Activated CD8-positive, alpha-beta T cell treated with anti-CD3 and anti-CD28 coated beads, Interleukin-2, amount 10 ng/mL, durations not matched to agents 7 days and 5 days (primary cell): ENCODE measurements around the gene MAGED4. TPM values are rescaled to one million over a fixed set of nuclear protein-coding genes. Genes with fewer than 3 reads are reported as not detected.
"Not testable (repeated sequence)": the region's sequence is repeated elsewhere in the genome, so short reads cannot be mapped to it uniquely, and the experiment has no call there.

Experiments used
- ATAC-seq: fragments of 150-1000 bp; cut with Tn5 transposase; one replicate; pipeline ENCODE4 v1.10.0; 2021; ENCODE audit warnings: moderate library complexity
- CTCF ChIA-PET: fragments of 350-600 bp; sonication (Branson Sonifier 250); formaldehyde crosslinking; loops from one replicate; lab custom pipeline; 2021; ENCODE audit warnings: antibody characterized with exemption; lab: Charles Lee
- POLR2A ChIA-PET: fragments of 350-600 bp; sonication (Branson Sonifier 250); formaldehyde crosslinking; loops from one replicate; lab custom pipeline; 2021; ENCODE audit warnings: antibody characterized with exemption; lab: Charles Lee
- DNase-seq: peaks from one replicate; pipeline ENCODE4 v3.0.0-alpha.2; 2020
- H3K27ac Mint-ChIP-seq: one replicate; pipeline ENCODE4 v1.8.0; 2021; ENCODE audit warnings: mild to moderate bottlenecking, mixed read lengths
- H3K27me3 Mint-ChIP-seq: one replicate; pipeline ENCODE4 v1.8.0; 2021; ENCODE audit warnings: low read depth, mixed read lengths
- H3K36me3 Mint-ChIP-seq: one replicate; pipeline ENCODE4 v1.8.0; 2021; ENCODE audit warnings: low read depth, mixed read lengths
- H3K4me1 Mint-ChIP-seq: one replicate; pipeline ENCODE4 v1.8.0; 2021; ENCODE audit warnings: low read depth, mixed read lengths
- H3K4me3 Mint-ChIP-seq: one replicate; pipeline ENCODE4 v1.8.0; 2021; ENCODE audit warnings: mild to moderate bottlenecking, mixed read lengths
- H3K9me3 Mint-ChIP-seq: one replicate; pipeline ENCODE4 v1.8.0; 2022; ENCODE audit warnings: mixed read lengths; ENCODE audit not compliant: insufficient read depth
- total RNA-seq, 2 experiments: library from RNA; stranded (reverse); gene quantifications; one replicate each; pipeline ENCODE4 v1.2.3, GENCODE V29; 2021

The MAGED4 gene, protein sequence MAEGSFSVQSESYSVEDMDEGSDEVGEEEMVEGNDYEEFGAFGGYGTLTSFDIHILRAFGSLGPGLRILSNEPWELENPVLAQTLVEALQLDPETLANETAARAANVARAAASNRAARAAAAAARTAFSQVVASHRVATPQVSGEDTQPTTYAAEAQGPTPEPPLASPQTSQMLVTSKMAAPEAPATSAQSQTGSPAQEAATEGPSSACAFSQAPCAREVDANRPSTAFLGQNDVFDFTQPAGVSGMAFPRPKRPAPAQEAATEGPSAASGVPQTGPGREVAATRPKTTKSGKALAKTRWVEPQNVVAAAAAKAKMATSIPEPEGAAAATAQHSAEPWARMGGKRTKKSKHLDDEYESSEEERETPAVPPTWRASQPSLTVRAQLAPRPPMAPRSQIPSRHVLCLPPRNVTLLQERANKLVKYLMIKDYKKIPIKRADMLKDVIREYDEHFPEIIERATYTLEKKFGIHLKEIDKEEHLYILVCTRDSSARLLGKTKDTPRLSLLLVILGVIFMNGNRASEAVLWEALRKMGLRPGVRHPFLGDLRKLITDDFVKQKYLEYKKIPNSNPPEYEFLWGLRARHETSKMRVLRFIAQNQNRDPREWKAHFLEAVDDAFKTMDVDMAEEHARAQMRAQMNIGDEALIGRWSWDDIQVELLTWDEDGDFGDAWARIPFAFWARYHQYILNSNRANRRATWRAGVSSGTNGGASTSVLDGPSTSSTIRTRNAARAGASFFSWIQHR
- 1 to 10 TPM in 1 of 2 experiments, under 1 TPM in 1; 0.13 to 1.9 TPM for total RNA-seq

DNA sequence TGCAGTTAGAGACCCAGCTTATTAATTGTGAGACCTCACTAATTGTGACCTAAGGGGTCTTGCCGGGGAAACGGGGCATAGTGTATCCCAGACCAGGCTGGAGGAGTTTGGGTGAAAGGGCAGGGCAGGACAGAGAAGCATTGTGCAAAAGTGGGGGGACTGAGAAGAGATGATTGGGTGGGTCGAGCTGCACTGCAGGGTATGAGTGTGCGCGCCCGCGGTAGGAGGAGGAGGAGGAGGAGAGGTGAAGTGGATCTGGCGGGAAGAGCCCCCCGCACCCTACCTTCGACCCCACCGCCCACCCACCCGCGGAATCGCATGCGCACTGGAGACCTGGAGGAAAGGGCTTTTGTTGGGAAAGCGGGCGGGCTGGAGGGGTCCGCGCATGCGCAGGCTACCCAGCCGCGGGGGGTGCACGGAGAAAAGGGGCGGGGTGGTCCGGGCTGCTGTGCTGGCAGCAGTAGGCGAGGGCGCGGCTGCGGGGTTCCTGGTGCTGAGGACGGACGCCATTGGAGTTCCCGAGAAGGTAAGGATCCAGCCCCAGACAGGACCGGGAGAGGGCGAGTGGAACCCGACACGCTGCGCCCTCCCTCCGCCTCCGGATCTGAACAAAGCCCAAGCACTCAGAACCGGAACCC, at the start of gene MAGED4:
Gene MAGED4, plus strand, starts transcription at position 449 of the 638 bp plus-strand sequence. CDS start 1,035 bp downstream, outside the sequence.
- H3K36me3 Mint-ChIP-seq, DNase-seq, H3K9me3 Mint-ChIP-seq, CTCF ChIA-PET, H3K27ac Mint-ChIP-seq, H3K4me1 Mint-ChIP-seq, POLR2A ChIA-PET, H3K4me3 Mint-ChIP-seq, H3K27me3 Mint-ChIP-seq: not testable (repeated sequence)
- peak; percentile 44 for ATAC-seq

DNA sequence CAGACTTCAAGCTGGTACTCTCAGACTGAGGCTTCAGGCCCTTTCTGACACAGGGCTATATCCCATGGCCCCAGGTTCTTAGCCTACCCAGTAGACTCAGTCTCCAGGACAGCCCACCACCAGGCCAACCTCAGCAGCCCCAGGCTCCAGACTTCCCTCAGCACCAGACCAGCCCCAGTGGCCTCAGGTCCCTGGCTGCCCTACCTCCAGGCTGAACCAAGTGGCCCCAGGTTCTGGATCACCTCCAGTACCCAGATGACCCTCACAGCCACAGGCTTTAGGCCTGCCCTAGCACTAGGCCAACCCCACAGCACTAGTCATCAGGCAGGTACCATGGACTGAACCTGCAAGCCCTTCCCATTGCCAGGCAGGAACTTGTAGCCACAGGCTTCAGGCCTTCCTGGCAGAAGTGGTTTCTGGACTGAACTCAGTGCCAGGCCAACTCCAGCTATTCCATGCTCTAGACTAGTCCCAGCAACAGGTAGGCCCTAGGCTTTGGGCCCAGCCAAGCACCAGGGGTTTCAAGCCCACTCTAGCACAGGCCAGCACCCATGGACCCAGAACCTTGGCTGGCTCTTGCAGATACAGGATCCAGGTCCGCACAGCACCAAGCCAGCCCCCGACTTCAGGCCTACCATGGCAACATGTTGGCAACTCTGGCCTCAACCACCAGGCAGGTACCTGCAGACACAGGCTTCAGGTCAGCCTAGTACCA, 45.7 kb upstream of the MAGED4 start:
- ChIA-PET POLR2A (no interaction called here), CTCF (no interaction called here)
- H3K27ac Mint-ChIP-seq = no peak overlapping the region

DNA sequence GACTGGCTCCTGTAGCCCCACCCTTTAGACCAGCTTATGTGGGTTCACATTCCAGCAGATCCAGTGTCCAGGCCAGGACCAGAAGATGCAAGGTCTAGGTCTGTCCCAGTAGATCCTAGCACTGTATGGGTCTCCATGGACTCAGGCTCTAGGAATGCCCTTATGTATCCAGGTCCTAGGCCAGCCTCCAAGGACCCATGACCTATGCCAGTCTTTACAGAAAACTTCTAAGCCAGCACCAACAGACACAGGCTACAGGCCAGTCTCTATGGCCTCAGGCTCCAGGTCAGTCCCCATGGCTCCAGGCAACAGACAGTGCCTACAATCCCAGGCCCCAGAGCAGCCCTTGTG, 45.2 kb upstream of the MAGED4 start:
- Mint-ChIP-seq H3K4me1 (no peaks in the 10 kb centered on the region), H3K9me3 (no peaks in the 10 kb centered on the region), H3K27ac (no peak overlapping the region), H3K36me3 (no peaks in the 10 kb centered on the region), H3K27me3 (no peaks in the 10 kb centered on the region), H3K4me3 (no peak overlapping the region)
- ATAC-seq (no peak), DNase-seq (no peak)
- POLR2A ChIA-PET = no interaction called here
- CTCF ChIA-PET = no interaction called here

More for the DNA sequence above, 45.7 kb upstream of the MAGED4 start:
- Mint-ChIP-seq H3K4me1 (no peaks in the 10 kb centered on the region), H3K9me3 (no peaks in the 10 kb centered on the region), H3K36me3 (no peaks in the 10 kb centered on the region), H3K4me3 (no peak overlapping the region), H3K27me3 (no peaks in the 10 kb centered on the region)
- ATAC-seq (no peak), DNase-seq (no peak)

DNA sequence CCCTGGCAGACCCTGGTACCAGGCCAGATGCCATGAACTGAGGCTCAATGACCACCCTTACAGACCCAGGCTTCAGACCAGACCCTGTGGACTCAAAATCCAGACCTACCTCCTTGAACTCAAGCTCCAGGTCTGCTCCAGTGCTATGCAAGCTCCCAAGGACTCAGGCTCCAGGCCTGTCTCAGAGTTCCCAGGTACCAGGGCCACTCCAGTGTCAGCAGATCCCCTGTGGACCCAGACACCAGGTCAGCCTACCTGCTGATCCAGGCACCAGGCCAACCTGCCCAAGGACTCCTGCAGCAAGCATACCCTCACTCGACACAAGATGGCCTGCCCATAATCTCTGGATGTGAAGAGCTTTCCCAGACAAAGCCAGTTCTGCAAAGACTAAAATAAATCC, 44.7 kb upstream of the MAGED4 start:
- no peak overlapping the region for H3K4me3 Mint-ChIP-seq

DNA sequence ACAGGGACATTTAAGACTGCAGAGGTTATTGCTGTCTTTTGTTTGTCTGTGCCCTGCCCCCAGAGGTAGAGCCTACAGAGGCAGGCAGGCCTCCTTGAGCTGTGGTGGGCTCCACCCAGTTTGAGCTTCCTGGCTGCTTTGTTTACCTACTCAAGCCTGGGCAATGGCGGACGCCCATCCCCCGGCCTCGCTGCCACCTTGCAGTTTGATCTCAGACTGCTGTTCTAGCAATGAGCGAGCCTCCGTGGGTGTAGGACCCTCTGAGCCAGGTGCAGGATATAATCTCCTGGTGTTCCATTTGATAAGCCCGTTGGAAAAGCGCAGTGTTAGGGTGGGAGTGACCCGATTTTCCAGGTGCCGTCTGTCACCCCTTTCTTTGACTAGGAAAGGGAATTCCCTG, 34.0 kb upstream of the MAGED4 start:
- H3K9me3 Mint-ChIP-seq, ATAC-seq, H3K4me1 Mint-ChIP-seq, H3K27me3 Mint-ChIP-seq, DNase-seq, H3K36me3 Mint-ChIP-seq, H3K27ac Mint-ChIP-seq, H3K4me3 Mint-ChIP-seq, CTCF ChIA-PET: not testable (repeated sequence)
- POLR2A ChIA-PET = interaction anchor here (0.6 kb wide), 2 partner anchors 256 to 283 kb away, joined by 3 to 4 read pairs; no protein-coding TSS in a partner anchor

More for the DNA sequence above, 44.7 kb upstream of the MAGED4 start:
- POLR2A ChIA-PET = no interaction called here
- DNase-seq = no peak
- ATAC-seq = no peak
- CTCF ChIA-PET = interaction anchor here (1.1 kb wide), 1 partner anchor 12 kb away, joined by 4 read pairs; no protein-coding TSS in a partner anchor
- H3K27ac Mint-ChIP-seq = no peak overlapping the region
- no peaks in the 10 kb centered on the region for H3K36me3 Mint-ChIP-seq
- no peaks in the 10 kb centered on the region for H3K9me3 Mint-ChIP-seq
- no peaks in the 10 kb centered on the region for H3K4me1 Mint-ChIP-seq
- no peaks in the 10 kb centered on the region for H3K27me3 Mint-ChIP-seq

DNA sequence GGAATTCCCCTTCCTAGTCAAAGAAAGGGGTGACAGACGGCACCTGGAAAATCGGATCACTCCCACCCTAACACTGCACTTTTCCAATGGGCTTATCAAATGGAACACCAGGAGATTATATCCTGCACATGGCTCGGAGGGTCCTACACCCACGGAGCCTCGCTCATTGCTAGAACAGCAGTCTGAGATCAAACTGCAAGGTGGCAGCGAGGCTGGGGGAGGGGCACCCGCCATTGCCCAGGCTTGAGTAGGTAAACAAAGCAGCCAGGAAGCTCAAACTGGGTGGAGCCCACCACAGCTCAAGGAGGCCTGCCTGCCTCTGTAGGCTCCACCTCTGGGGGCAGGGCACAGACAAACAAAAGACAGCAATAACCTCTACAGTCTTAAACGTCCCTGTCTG, 24.5 kb upstream of the MAGED4 start:
- H3K4me3 Mint-ChIP-seq, ATAC-seq, POLR2A ChIA-PET, H3K9me3 Mint-ChIP-seq, H3K36me3 Mint-ChIP-seq, H3K4me1 Mint-ChIP-seq, CTCF ChIA-PET, DNase-seq, H3K27ac Mint-ChIP-seq, H3K27me3 Mint-ChIP-seq: not testable (repeated sequence)

DNA sequence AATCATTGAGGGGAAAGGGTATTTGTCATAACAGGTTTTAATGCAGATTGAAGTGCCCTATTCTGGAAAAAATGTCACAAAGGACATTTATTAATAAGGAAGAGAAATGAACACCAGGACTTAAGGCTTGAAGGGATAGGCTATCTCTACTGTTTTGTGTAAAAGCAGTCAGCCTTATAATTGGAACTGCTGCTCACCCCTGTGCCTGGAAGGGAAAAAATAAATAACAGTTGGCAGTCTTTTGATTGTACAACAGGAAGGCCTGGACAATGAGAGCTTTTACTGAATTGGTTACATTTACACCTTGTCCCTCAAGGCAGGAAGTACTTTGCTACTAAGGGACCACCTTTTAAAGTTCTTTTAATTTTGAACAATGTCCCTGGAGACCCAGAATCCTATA, 17.8 kb upstream of the MAGED4 start:
- ChIA-PET CTCF (no interaction called here), POLR2A (no interaction called here)
- no peak overlapping the region for H3K4me3 Mint-ChIP-seq
- no peaks in the 10 kb centered on the region for H3K4me1 Mint-ChIP-seq
- no peaks in the 10 kb centered on the region for H3K36me3 Mint-ChIP-seq
- DNase-seq = no peak
- peaks cover 3% of the 10 kb centered on the region for H3K27me3 Mint-ChIP-seq
- no peak overlapping the region for H3K27ac Mint-ChIP-seq
- H3K9me3 Mint-ChIP-seq = no peaks in the 10 kb centered on the region
- no peak for ATAC-seq

DNA sequence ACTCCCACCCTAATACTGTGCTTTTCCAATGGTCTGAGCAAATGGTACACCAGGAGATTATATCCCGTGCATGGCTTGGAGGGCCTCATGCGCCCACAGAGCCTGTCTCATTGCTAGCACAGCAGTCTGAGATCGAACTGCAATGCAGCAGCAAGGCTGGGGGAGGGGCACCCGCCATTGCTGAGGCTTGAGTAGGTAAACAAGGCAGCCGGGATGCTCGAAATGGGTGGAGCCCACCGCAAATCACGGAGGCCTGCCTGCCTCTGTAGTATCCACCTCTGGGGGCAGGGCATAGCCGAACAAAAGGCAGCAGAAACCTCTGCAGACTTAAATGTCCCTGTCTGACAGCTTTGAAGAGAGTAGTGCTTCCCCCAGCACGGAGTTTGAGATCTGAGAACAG, 13.6 kb upstream of the MAGED4 start:
- CTCF ChIA-PET, POLR2A ChIA-PET, H3K27me3 Mint-ChIP-seq, H3K4me3 Mint-ChIP-seq, H3K4me1 Mint-ChIP-seq, DNase-seq, H3K9me3 Mint-ChIP-seq, H3K27ac Mint-ChIP-seq, H3K36me3 Mint-ChIP-seq, ATAC-seq: not testable (repeated sequence)

DNA sequence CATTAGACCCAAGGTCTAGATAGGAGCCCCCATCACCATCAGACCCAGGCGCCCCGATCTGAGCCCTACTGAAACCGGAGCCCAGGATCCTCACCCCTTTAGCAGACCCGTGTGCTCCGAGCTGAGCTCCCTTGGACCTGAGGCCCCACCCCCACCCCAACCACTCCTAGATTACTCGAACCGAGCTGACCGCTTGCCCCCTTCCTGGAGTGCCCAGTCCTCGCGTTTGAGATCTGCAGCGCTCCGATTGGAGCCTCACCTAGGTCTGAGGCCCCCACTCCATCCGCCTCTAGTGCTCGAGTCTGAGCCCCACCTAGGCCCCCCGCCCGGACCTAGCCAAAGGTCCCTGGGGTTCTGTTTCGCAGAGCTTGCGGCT, 378 bp downstream of the MAGED4 start:
- H3K9me3 Mint-ChIP-seq, H3K27ac Mint-ChIP-seq, POLR2A ChIA-PET, CTCF ChIA-PET, H3K4me3 Mint-ChIP-seq, H3K4me1 Mint-ChIP-seq, H3K36me3 Mint-ChIP-seq, H3K27me3 Mint-ChIP-seq, ATAC-seq, DNase-seq: not testable (repeated sequence)

DNA sequence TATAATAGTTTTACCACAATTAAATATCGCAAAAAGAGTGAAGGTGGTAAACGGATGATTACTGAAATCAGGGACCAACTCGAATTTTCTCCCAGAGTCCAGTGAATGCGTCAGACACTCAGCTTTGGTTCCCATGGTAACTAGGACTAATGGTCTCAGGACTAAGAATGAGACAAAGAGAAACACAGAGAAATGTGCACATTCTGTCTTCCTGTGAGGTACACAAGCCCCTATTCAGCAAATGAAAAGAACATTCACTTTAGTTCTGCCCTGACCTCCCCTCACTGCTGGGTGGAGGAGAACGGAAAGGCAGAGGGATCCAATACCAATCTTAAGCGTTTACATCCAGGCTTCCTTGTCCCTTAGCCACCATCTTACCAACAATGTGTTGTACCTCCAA, 26.7 kb downstream of the MAGED4 start:
- H3K4me1 Mint-ChIP-seq, DNase-seq, ATAC-seq, H3K4me3 Mint-ChIP-seq, H3K36me3 Mint-ChIP-seq, H3K9me3 Mint-ChIP-seq, H3K27ac Mint-ChIP-seq, POLR2A ChIA-PET, CTCF ChIA-PET, H3K27me3 Mint-ChIP-seq: not testable (repeated sequence)

DNA sequence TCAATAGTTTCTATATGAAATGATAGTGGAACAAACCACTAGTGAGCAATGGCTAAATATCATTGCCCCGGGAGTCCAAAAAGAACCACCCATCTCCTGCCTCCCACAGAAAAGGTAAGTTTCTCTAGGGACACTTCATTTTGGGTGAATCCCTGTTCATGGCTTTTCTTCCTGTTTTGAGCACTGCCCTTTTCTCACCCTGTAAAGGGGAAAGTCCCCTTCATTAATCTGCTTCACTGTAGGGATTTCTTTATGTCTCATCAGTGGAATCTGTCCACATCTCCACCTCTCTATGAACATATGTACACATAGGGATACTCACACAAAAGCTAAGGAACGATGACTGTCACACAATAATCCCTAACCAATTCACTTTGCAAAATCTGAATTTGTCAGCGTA, 28.6 kb downstream of the MAGED4 start:
- no peak for ATAC-seq

More for the DNA sequence above, 28.6 kb downstream of the MAGED4 start:
- Mint-ChIP-seq H3K4me1 (no peaks in the 10 kb centered on the region), H3K36me3 (no peaks in the 10 kb centered on the region), H3K9me3 (no peaks in the 10 kb centered on the region), H3K27me3 (no peaks in the 10 kb centered on the region), H3K4me3 (no peak overlapping the region), H3K27ac (no peak overlapping the region)
- ChIA-PET CTCF (no interaction called here), POLR2A (no interaction called here)
- no peak for DNase-seq
